Naive thymus-derived CD8-positive, alpha-beta T cell (primary cell): Measurements from ENCODE around the gene TYROBP. TPM values are rescaled to one million over a fixed set of nuclear protein-coding genes. Genes with fewer than 3 reads are reported as not detected.

Source experiments
- ATAC-seq, 2 donors: fragments of 150-1000 bp; cut with Tn5 transposase in 1 of 2; sonication (Bioruptor Pico), chemical (Tn5 transposase) in 1 of 2; 1 replicate in 1 of 2; 2 replicates in 1 of 2; pipeline ENCODE4 v1.10.0; 2021; ENCODE audit warnings: mild to moderate bottlenecking in 2 of 2, moderate library complexity in 2 of 2
- POLR2A ChIA-PET: fragments of 350-600 bp; sonication (Branson Sonifier 250); formaldehyde crosslinking; loops from one replicate; lab custom pipeline; 2021; ENCODE audit warnings: antibody characterized with exemption; lab: Charles Lee
- DNase-seq, 10 donors: peaks; one replicate each; pipeline versions ENCODE4 v3.0.0 to v3.0.0-alpha.2; 2020 to 2022
- H3K27ac Mint-ChIP-seq, 10 donors: one replicate each; pipeline ENCODE4 v1.8.0; 2020 to 2022; ENCODE audit warnings: mild to moderate bottlenecking in 10 of 10, mixed read lengths in 10 of 10, moderate library complexity in 4 of 10, inconsistent platforms in 1 of 10
- H3K27me3 Mint-ChIP-seq, 5 donors: one replicate each; pipeline ENCODE4 v1.8.0; 2021 to 2022; ENCODE audit warnings: mixed read lengths in 5 of 5
- H3K36me3 Mint-ChIP-seq, 3 donors: one replicate each; pipeline ENCODE4 v1.8.0; 2020 to 2022; ENCODE audit warnings: mixed read lengths in 3 of 3, mild to moderate bottlenecking in 2 of 3, inconsistent platforms in 1 of 3
- H3K4me1 Mint-ChIP-seq, 4 donors: one replicate each; pipeline ENCODE4 v1.8.0; 2021 to 2022; ENCODE audit warnings: mixed read lengths in 4 of 4
- H3K4me3 Mint-ChIP-seq, 10 donors: one replicate each; pipeline ENCODE4 v1.8.0; 2020 to 2022; ENCODE audit warnings: mild to moderate bottlenecking in 10 of 10, mixed read lengths in 10 of 10, moderate library complexity in 6 of 10, inconsistent platforms in 1 of 10
- H3K9me3 Mint-ChIP-seq, 9 donors: one replicate each; pipeline ENCODE4 v1.8.0; 2020 to 2022; ENCODE audit warnings: mixed read lengths in 9 of 9, mild to moderate bottlenecking in 3 of 9, inconsistent platforms in 1 of 9, moderate library complexity in 1 of 9
- polyA plus RNA-seq, 3 donors: library from polyadenylated mRNA; unstranded; fragments of 300-500 nt; fragmentation: Illumina TruSeq; gene quantifications; one replicate each; pipeline ENCODE4 v1.2.3, GENCODE V29; 2021
- total RNA-seq, 8 experiments: library from RNA in 2 of 8; stranded (reverse) in 2 of 8; gene quantifications; one replicate each; pipeline ENCODE4 v1.2.3 and lab custom pipeline; 2021 to 2026

TYROBP gene
- total and polyA plus RNA-seq, 5 experiments from 2014 or later = 3.1 to 72.6 (median 5.6) TPM

DNA sequence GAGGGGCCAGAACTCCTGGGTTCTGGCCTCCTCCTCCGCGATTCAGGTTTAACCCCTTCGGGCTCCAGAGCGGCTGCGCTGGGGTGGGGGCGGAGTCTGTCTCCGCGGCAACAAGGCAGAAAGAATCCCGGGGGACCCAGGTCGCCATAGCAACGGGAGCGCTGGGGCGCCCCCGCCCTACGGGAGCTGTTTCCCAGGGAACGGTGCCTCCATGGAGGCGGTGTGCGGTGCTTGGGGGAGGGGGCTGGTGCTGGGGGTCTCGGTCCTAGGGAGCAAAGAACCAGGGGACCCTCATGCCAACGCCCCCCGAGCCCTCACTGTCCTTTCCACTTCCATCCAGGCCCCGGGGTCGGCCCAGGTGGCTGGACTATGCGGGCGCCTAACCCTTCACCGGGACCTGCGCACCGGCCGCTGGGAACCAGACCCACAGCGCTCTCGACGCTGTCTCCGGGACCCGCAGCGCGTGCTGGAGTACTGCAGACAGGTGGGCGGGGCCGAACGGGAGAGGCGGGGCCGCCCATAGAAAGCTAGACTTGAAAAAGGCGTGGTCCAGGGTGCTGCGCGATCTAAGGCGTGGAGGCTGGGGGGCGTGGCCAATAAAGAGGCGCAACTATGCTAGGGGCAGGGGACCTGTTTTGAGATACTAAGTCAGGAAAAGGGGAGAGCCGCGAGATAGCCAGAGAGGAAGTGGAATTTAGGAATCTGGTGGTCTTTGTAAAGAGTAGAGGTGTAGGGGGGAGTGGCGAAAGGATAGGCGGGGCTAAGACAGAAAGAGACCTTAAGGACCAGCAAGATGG, 38.6 kb downstream of the TYROBP start:
- Mint-ChIP-seq H3K4me3 (peak overlapping the region; percentile 61 to 88 (median 78)), H3K36me3 (peaks cover 0 to 2% (median 0%) of the 10 kb centered on the region in 3 donors), H3K4me1 (peaks cover 14 to 32% (median 17%) of the 10 kb centered on the region in 4 donors), H3K27me3 (peaks cover 10 to 85% (median 56%) of the 10 kb centered on the region in 5 donors), H3K27ac (peak overlapping the region in 3 of 10 donors; percentile 44 to 75 (median 63)), H3K9me3 (no peaks in the 10 kb centered on the region)
- peak; percentile 50 to 85 (median 78) for DNase-seq
- peak; percentile 86 to 95 for ATAC-seq
- POLR2A ChIA-PET = interaction anchor here (0.6 kb wide), 1 partner anchor 16 kb away, joined by 4 read pairs; no protein-coding TSS in a partner anchor

DNA sequence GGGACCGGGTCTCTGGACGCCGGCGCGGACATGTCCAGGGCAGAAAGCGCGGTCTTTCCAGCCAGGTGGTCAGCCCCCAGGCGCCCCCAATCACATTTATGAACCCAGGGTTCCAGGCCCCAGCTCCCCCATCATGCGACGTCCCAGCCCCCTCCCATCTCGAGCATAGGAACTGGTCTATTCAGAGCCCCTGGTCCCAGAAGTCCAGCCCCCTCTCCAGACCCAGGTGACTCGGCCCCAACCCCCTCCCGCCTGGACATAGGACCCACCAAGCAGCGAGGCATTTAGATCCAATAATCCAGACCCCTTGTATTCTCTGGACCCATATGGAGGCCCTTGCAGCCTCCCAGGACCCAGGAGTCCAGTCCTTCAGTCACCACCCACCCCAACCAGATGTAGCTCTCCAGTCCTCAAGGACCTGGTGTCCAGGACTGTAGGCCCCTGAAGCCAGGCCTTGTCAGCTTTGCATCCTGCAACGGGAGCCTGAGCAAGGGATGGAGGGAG, 39.2 kb downstream of the TYROBP start:
- DNase-seq (peak in 1 of 10 donors; percentile 15), ATAC-seq (no peak)
- peaks cover 10 to 80% (median 52%) of the 10 kb centered on the region in 5 donors for H3K27me3 Mint-ChIP-seq
- no peaks in the 10 kb centered on the region for H3K9me3 Mint-ChIP-seq
- H3K36me3 Mint-ChIP-seq = peaks cover 0 to 2% (median 0%) of the 10 kb centered on the region in 3 donors
- H3K4me3 Mint-ChIP-seq = peak overlapping the region; percentile 59 to 76 (median 68)
- POLR2A ChIA-PET = no interaction called here
- no peak overlapping the region for H3K27ac Mint-ChIP-seq
- H3K4me1 Mint-ChIP-seq = peaks cover 14 to 32% (median 17%) of the 10 kb centered on the region in 4 donors

DNA sequence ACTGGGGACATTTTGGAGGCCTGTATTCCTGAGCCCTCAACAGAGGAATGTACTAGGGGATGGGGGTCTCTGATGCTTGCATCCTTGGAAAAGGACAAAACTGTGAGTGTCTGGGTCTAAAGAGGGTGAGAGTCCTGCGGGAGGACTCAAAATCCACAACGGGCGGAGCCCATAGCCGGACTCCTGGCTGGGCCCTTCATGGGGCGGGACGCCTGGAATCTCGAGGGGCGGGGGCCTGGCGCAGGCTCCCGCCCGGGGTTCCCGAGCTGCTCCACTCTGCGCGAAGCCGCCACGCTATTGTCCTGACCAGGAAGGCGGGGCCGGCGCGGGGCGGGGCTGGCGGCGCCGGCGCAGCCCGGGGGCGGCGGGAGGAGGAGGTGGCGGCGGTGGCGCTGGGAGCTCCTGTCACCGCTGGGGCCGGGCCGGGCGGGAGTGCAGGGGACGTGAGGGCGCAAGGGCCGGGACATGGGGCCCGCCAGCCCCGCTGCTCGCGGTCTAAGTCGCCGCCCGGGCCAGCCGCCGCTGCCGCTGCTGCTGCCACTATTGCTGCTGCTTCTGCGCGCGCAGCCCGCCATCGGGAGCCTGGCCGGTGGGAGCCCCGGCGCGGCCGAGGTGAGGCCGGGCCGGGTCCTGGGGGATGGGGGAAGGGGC, 39.8 kb downstream of the TYROBP start, which contains the start of gene APLP1:
APLP1 (plus strand) TSS at position 403 of the 651 bp plus-strand sequence; CDS start at position 466, 63 bp downstream.
- Mint-ChIP-seq H3K27me3 (peaks cover 10 to 75% (median 48%) of the 10 kb centered on the region in 5 donors), H3K27ac (no peak within 1 kb of the TSS), H3K4me3 (peak within 1 kb of the TSS; percentile 59 to 76 (median 68)), H3K36me3 (peaks cover 0 to 2% (median 0%) of the 10 kb centered on the region in 3 donors), H3K4me1 (peaks cover 14 to 32% (median 17%) of the 10 kb centered on the region in 4 donors), H3K9me3 (no peaks in the 10 kb centered on the region)
- POLR2A ChIA-PET = no interaction called here
- ATAC-seq = peak; percentile 65 to 82
- peak in 8 of 10 donors; percentile 27 to 61 (median 44) for DNase-seq

DNA sequence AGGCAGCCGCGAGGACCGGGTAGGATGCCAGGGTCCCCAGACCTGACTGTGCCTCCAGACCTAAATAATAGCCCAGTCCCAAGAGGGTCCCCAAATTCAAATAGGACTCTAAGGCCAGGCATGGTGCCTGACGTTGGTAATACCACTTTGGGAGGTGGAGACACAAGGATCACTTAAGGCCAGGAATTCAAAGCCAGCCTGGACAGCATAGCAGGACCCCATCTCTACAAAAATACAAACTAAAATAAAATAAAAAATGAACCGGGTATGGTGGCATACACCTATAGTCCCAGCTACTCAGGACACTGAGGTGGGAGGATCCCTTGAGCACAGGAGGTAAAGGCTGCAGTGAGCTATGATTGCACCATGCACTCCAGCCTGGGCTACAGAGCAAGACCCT, 45.1 kb downstream of the TYROBP start:
- ATAC-seq (no peak), DNase-seq (no peak)
- Mint-ChIP-seq H3K4me1 (peaks cover 4 to 23% (median 8%) of the 10 kb centered on the region in 4 donors), H3K4me3 (no peak overlapping the region), H3K27me3 (peaks cover 12 to 82% (median 52%) of the 10 kb centered on the region in 5 donors), H3K36me3 (peaks cover 0 to 3% (median 0%) of the 10 kb centered on the region in 3 donors), H3K27ac (no peak overlapping the region), H3K9me3 (no peaks in the 10 kb centered on the region)
- POLR2A ChIA-PET = no interaction called here

DNA sequence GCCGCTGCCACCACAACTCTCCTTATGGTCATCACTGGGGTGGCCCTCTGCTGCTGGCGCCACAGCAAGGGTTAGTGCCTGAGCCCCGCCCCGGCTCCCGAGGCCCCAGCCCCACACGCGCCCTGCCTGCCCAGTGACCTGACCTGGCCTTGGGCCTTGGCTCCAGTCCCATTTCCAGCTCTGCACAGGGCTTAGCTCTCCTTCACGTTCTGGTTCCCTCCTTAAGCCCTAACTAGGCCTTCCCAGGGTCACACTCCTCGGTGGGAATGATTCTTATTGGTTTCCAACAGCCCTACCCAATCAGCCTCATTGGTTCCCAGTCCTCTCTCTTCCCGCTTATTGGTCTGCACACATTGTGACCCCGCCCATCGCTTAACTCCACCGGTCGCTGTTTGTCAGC, 45.6 kb downstream of the TYROBP start:
- H3K27me3 Mint-ChIP-seq = peaks cover 12 to 80% (median 51%) of the 10 kb centered on the region in 5 donors
- POLR2A ChIA-PET = no interaction called here
- H3K4me3 Mint-ChIP-seq = no peak overlapping the region
- peaks cover under 1 to 18% (median 7%) of the 10 kb centered on the region in 4 donors for H3K4me1 Mint-ChIP-seq
- DNase-seq = no peak
- H3K9me3 Mint-ChIP-seq = no peaks in the 10 kb centered on the region
- H3K27ac Mint-ChIP-seq = no peak overlapping the region
- H3K36me3 Mint-ChIP-seq = peaks cover 0 to 3% (median 0%) of the 10 kb centered on the region in 3 donors
- ATAC-seq = no peak

DNA sequence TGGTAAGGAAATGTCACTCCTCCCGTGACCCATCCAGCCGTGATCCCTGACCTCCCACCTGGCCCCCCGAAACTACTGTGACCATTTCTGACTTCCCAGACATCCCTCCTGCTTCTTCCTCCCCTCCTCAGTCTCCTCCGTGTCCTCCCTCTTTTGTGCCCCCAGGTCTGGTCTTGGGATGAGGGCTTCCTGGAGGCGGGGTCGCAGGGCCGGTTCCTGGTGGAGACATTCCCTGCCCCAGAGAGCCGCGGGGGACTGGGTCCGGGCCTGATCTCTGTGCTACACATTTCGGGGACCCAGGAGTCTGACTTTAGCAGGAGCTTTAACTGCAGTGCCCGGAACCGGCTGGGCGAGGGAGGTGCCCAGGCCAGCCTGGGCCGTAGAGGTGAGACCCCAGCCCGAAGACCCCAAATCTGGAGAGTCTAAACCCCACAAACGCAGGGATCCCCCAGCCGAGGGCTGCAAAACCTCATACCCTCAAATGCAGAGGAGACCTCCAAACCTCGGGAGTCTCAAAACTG, 46.4 kb downstream of the TYROBP start:
- Mint-ChIP-seq H3K36me3 (peaks cover 0 to 3% (median 0%) of the 10 kb centered on the region in 3 donors), H3K27me3 (peaks cover 12 to 73% (median 51%) of the 10 kb centered on the region in 5 donors), H3K4me3 (no peak overlapping the region), H3K9me3 (peaks cover 0 to 2% (median 0%) of the 10 kb centered on the region in 9 donors), H3K4me1 (peaks cover 5 to 23% (median 11%) of the 10 kb centered on the region in 4 donors), H3K27ac (peak overlapping the region in 1 of 10 donors; percentile 29)
- ATAC-seq = no peak
- DNase-seq = no peak
- POLR2A ChIA-PET = no interaction called here

DNA sequence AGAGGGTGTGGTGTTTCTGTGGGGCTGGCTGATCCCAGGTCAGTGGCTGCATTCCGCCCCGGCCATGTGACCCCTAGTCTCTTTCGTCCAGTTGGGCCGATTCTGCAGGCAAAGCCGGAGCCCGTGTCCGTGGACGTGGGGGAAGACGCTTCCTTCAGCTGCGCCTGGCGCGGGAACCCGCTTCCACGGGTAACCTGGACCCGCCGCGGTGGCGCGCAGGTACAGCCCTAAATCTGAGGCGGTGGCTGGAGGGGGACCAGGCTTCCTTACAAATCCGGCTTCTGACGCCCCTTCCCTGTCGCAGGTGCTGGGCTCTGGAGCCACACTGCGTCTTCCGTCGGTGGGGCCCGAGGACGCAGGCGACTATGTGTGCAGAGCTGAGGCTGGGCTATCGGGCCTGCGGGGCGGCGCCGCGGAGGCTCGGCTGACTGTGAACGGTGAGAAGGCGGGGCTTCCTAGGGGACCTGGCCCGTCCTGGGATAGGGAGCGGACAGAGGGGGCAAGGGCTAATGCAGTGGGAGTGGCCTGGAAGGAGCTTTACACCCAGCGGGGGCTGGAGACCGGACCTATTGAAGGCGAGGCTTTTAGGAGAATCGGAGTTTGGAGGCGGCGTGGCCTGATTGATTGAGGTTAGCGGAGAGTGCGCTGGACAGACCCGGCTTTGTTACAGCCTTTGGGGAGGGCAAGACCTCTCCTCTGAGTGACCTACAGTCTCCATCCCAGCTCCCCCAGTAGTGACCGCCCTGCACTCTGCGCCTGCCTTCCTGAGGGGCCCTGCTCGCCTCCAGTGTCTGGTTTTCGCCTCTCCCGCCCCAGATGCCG, 47.1 kb downstream of the TYROBP start:
- Mint-ChIP-seq H3K36me3 (peaks cover 0 to 3% (median 0%) of the 10 kb centered on the region in 3 donors), H3K27ac (no peak overlapping the region), H3K9me3 (peaks cover 0 to 2% (median 0%) of the 10 kb centered on the region in 9 donors), H3K27me3 (peaks cover 12 to 67% (median 46%) of the 10 kb centered on the region in 5 donors), H3K4me3 (peak overlapping the region in 3 of 10 donors; percentile 6 to 51 (median 45)), H3K4me1 (peaks cover 5 to 27% (median 11%) of the 10 kb centered on the region in 4 donors)
- POLR2A ChIA-PET = no interaction called here
- no peak for ATAC-seq
- DNase-seq = no peak

DNA sequence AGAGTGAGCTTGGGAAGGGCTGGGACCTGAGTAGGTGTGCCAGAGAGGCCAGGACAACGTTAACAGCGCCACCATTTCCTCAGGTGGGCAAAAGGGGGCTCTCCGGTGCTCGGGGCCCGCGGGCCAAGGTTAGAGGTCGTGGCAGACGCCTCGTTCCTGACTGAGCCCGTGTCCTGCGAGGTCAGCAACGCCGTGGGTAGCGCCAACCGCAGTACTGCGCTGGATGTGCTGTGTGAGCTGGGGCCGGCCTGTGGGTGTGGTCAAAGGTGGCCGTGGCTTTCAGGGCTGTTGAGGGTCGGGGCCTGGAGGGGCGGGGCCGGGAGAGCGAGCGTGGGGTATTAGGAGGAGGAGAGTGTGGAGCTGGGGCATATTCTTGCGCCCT, 47.7 kb downstream of the TYROBP start:
- POLR2A ChIA-PET = no interaction called here
- peaks cover 13 to 68% (median 45%) of the 10 kb centered on the region in 5 donors for H3K27me3 Mint-ChIP-seq
- H3K36me3 Mint-ChIP-seq = peaks cover 0 to 3% (median 0%) of the 10 kb centered on the region in 3 donors
- H3K27ac Mint-ChIP-seq = no peak overlapping the region
- ATAC-seq (no peak), DNase-seq (peak in 1 of 10 donors; percentile 32)
- H3K4me1 Mint-ChIP-seq = peaks cover 5 to 27% (median 12%) of the 10 kb centered on the region in 4 donors
- peaks cover 0 to 2% (median 0%) of the 10 kb centered on the region in 9 donors for H3K9me3 Mint-ChIP-seq
- H3K4me3 Mint-ChIP-seq = no peak overlapping the region

DNA sequence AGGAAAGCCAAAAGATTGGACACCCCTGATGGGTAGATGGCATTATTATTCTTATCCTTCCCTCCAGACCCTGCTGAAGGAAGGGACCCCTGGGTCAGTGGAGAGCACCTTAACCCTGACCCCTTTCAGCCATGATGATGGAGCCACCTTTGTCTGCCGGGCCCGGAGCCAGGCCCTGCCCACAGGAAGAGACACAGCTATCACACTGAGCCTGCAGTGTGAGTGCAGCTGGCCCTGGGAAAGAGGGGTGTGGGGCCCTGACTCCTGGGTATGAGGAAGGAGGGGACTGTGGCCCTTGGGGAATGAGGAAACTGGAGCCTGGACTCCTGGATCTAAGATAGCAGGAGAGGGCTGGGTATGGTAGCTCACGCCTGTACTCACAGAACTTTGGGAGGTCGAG, 48.7 kb downstream of the TYROBP start:
- H3K9me3 Mint-ChIP-seq = peaks cover 0 to 2% (median 0%) of the 10 kb centered on the region in 9 donors
- no peak overlapping the region for H3K4me3 Mint-ChIP-seq
- ATAC-seq (no peak), DNase-seq (peak in 1 of 10 donors; percentile 27)
- POLR2A ChIA-PET = no interaction called here
- H3K4me1 Mint-ChIP-seq = peaks cover 5 to 27% (median 13%) of the 10 kb centered on the region in 4 donors
- no peak overlapping the region for H3K27ac Mint-ChIP-seq
- peaks cover 19 to 68% (median 47%) of the 10 kb centered on the region in 5 donors for H3K27me3 Mint-ChIP-seq
- peaks cover 0 to 3% (median 0%) of the 10 kb centered on the region in 3 donors for H3K36me3 Mint-ChIP-seq

DNA sequence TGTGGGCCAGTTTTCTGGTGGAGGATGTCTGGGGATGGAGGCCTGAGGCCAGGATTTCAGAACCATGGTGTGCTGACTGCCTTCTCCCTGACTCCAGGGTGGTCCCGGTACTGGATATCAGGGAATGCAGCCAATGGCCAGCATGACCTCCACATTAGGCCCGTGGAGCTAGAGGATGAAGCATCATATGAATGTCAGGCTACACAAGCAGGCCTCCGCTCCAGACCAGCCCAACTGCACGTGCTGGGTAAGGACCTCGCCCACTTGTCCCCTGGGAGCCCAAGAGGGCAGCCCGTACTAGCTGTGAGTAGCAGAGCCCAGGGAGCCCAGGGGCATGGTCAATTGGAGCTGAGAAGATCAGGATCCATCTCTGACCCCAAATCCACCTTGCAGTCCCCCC, 49.8 kb downstream of the TYROBP start:
- H3K9me3 Mint-ChIP-seq = peaks cover 0 to 2% (median 0%) of the 10 kb centered on the region in 9 donors
- peaks cover 5 to 27% (median 13%) of the 10 kb centered on the region in 4 donors for H3K4me1 Mint-ChIP-seq
- ATAC-seq (no peak), DNase-seq (peak in 1 of 10 donors; percentile 52)
- POLR2A ChIA-PET = no interaction called here
- peak overlapping the region in 6 of 10 donors; percentile 22 to 55 (median 48) for H3K4me3 Mint-ChIP-seq
- H3K27ac Mint-ChIP-seq = peak overlapping the region in 1 of 10 donors; percentile 79
- H3K27me3 Mint-ChIP-seq = peaks cover 19 to 71% (median 49%) of the 10 kb centered on the region in 5 donors
- H3K36me3 Mint-ChIP-seq = peaks cover 0 to 3% (median 0%) of the 10 kb centered on the region in 3 donors

DNA sequence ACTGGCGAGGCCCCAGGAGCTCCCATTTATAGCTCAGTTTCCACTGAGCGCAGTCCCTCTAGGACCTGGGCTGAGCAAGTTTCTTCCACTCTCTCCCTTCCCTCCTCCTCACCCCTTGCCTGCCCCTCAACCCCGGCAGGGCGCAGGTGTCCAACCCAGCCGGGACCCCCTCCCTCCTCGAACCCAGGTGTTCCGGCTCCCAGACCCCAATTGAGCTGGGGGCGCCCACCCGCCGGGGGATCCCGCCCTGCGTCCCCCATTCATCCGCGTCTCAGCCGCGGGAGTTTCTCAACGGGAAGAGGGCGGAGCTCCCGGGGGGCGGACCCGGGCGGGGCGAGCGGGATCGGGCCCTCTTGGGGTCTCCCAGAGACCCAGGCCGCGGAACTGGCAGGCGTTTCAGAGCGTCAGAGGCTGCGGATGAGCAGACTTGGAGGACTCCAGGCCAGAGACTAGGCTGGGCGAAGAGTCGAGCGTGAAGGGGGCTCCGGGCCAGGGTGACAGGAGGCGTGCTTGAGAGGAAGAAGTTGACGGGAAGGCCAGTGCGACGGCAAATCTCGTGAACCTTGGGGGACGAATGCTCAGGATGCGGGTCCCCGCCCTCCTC, 51.4 kb downstream of the TYROBP start, which contains the start of gene KIRREL2:
KIRREL2 (plus strand) TSS at position 366 of the 604 bp plus-strand sequence; CDS start at position 575, 209 bp downstream.
- DNase-seq (peak in 4 of 10 donors; percentile 18 to 40 (median 28)), ATAC-seq (peak; percentile 69 to 72)
- H3K36me3 Mint-ChIP-seq = peaks cover 0 to 3% (median 0%) of the 10 kb centered on the region in 3 donors
- peaks cover 8 to 26% (median 17%) of the 10 kb centered on the region in 4 donors for H3K4me1 Mint-ChIP-seq
- peaks cover 0 to 2% (median 0%) of the 10 kb centered on the region in 9 donors for H3K9me3 Mint-ChIP-seq
- peak within 1 kb of the TSS in 1 of 10 donors; percentile 29 for H3K27ac Mint-ChIP-seq
- H3K4me3 Mint-ChIP-seq = peak within 1 kb of the TSS; percentile 71 to 85 (median 80)
- H3K27me3 Mint-ChIP-seq = peaks cover 20 to 72% (median 52%) of the 10 kb centered on the region in 5 donors
- POLR2A ChIA-PET = interaction anchor here (0.6 kb wide), 1 partner anchor 123 kb away, joined by 5 read pairs; no protein-coding TSS in a partner anchor
